Upper lobe of left lung (tissue), 4 donors: ENCODE results near the gene EXT2.

Source experiments
- EP300 ChIP-seq, 4 donors: sonication (generic); formaldehyde crosslinking; IDR thresholded peaks; one replicate each; pipeline ENCODE4 v1.5.1; 2017; ENCODE audit warnings: antibody characterized with exemption in 4 of 4, control low read depth in 2 of 4
- TF ChIP-seq, protein P1 (sequence below), 6 experiments: fragments of 450-650 bp in 4 of 6; fragments of 200-600 bp in 2 of 6; sonication (generic) in 2 of 6; IDR thresholded peaks; one replicate each; pipeline ENCODE4 v1.5.1; 2016 to 2019; ENCODE audit warnings: antibody characterized with exemption in 6 of 6

DNA sequence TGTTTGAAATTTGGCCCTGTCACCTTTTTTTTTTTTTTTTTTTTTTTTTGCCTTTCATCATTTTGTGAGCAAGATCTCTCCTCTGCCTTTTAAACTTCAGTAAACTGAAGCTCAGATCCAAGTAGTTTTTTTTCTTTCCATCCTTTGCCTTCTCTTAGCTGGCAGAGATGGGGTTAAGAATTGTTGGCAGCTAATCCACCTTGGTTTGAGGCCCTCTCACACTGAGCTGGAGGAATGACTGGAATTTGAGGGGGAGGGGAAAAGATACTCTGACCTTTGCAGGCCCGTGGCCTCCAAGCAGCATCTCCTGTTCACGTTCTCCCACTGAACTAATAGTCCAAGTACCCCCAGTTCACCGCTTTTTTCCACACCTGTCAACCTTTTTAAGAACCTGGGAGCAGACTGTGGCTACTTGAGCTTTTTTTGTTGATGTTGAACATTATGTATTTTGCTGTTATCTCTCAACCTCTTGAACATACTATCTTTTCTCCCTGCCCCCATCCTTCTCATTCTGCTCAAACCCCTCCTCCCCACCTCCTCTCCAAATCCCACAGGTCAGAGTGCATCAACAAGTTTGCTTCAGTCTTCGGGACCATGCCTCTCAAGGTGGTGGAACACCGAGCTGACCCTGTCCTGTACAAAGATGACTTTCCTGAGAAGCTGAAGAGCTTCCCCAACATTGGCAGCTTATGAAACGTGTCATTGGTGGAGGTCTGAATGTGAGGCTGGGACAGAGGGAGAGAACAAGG lies 148.3 kb downstream of the EXT2 start:
- TF ChIP-seq, protein P1, sequence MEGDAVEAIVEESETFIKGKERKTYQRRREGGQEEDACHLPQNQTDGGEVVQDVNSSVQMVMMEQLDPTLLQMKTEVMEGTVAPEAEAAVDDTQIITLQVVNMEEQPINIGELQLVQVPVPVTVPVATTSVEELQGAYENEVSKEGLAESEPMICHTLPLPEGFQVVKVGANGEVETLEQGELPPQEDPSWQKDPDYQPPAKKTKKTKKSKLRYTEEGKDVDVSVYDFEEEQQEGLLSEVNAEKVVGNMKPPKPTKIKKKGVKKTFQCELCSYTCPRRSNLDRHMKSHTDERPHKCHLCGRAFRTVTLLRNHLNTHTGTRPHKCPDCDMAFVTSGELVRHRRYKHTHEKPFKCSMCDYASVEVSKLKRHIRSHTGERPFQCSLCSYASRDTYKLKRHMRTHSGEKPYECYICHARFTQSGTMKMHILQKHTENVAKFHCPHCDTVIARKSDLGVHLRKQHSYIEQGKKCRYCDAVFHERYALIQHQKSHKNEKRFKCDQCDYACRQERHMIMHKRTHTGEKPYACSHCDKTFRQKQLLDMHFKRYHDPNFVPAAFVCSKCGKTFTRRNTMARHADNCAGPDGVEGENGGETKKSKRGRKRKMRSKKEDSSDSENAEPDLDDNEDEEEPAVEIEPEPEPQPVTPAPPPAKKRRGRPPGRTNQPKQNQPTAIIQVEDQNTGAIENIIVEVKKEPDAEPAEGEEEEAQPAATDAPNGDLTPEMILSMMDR (IDR thresholded peaks at IDR 0.05), result no peak
- no peak for TF ChIP-seq EP300 (IDR thresholded peaks at IDR 0.05)
